DMS114 treated with DMSO at 0.1 percent for 48 hours (cell line): ENCODE results near the gene GPC6.

Experiments used
- DNase-seq: peaks from one replicate; lab custom pipeline; 2025; ENCODE audit not compliant: unreplicated experiment; lab: John Stamatoyannopoulos, UW

GPC6 gene

DNA sequence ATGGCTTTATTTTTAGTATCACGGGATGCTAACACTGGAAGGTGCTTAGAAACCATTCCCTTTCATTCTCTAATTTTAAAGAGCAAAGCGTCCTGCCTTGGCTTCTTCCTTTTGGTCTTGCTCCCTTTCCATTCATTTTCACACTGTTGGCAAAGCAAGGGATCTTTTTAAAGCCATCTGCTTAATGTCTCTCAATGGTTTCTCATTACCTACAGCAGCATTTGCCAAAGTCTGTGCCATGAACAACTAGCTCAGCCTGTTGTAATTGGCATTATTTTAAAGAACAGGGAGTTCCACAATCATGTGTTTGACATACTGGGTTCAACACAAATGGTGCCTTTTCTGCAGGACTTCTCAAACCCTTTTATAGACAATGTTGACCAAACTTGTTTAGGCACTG, 444.3 kb downstream of the GPC6 start:
- no peak for DNase-seq

DNA sequence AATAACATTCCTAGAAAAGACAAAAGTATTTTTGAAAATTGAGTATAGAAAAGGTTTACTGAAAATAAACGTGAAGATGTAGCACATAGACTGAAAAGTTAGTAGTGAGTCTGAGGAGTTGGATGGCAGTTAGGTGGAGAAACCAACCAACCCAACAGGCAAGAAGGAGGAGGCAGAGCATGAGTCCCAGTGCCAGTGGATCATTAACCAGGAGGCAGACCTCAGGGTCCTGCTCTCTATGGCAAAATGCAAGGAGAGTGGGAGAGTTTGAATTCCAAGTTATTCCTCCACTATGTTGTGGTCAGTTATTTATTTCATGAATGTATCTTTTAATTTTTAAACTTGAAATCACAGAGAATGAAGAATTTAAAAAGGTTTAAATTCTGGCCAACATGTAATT, 446.4 kb downstream of the GPC6 start:
- DNase-seq = no peak

DNA sequence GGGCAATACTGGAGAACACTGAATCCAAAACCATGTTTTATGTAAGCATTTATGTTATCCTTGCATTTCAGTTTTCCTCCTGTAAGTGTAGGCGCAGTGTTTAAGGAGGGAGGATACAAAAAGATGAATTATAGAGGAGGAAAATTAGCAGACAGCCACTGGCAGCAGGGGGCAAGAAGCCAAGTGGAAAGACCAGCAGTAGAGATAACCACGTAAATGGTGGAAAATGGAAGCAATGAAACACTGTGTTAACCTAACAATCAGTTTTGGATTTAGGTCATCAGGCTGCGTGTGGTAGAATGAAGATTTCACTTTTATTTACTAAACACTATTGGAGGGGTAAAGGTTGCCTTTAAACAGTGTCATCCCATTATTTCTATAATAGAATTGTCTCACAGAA, 447.3 kb downstream of the GPC6 start:
- DNase-seq = no peak

DNA sequence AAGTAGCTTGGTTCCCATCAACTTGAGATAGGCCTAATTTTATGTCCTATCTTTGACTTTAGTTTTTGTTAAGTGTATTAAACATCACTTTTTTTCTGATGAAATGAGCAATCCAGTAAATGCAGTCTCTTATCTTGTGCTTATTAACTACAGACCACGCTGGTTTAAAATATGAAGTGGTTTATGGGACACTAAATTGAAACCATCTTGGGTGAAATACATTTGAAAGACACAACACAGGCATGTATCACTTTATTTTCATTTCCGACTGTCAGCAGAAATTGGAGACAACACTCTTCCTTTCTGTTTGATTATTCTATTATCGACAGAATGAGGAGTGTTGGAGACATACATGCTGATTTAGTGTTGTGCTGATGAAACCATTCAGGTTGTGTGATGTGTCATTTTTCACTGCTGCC, 447.7 kb downstream of the GPC6 start:
- DNase-seq = no peak

DNA sequence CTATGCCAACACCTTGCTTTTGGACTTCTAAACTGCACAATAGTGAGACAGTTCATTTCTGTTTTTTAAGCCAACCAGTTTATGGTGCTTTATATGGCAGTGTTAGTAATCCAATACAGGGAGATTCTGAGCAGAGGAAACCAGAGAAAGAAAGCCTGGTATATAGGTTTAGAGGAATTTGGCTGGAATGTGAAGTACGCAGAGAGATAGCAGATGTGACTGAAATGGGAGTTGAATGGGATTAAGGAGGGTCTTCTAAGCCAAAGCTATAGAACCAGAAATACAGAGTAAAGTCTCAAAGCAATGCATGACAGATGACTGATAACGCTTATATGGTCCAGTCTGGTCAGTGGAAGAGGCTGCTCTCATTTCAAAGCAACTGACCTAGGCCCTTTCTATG, 453.7 kb downstream of the GPC6 start:
- DNase-seq = no peak

DNA sequence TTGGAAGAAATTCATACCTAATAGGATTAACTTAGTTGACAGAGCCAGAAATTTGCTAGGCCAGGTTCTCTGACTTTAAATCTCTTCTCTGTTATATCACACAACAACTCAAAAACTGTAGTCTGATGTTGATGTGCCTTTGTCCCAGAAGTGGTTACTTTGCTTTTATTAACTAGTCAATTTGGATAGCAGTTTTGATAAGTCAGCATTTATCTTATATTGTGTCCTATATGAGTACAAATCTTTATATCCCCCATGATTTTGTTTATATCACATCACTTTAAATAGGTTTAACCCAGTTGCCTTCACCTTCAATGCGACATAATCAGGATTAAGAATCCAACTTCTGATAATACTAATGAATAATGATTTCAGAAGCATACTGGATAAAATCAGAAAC, 459.3 kb downstream of the GPC6 start:
- no peak for DNase-seq

DNA sequence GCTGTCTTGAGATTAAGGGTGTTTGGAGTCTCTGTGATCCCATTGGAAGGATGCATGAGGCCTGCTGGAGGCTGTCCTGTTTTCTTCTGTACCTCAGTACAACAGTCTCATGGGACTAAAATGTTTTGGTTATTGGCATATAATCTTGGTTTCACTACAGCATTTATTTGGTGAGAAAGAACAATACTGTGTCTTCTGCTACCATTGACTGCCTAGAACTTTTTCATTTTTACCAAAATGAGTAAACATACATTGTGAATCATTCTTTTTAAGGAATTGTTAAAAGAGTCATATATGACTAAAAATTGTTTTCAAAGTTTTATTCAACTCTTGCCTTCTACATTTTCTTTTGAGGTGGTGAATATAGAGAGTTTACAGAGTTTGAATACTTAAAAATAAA, 459.8 kb downstream of the GPC6 start:
- DNase-seq = no peak

DNA sequence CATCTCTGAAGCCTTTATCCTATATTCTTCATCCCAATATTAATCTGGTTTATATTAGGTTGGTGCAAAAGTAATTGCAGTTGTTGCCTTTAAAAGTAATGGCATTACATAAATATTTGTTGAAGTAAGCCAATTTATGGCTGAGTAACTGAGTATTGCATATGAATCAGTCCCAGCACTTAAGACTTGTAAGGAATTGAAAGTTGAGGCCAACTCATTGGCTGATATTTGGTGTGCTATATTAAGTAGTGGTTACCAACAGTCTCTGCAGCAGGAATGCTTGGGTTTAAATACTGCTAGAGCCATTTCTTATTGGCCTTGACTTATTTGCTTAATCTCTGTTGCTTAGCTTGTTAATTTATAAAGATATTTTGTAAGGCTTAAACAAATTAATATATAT, 460.7 kb downstream of the GPC6 start:
- DNase-seq = no peak

DNA sequence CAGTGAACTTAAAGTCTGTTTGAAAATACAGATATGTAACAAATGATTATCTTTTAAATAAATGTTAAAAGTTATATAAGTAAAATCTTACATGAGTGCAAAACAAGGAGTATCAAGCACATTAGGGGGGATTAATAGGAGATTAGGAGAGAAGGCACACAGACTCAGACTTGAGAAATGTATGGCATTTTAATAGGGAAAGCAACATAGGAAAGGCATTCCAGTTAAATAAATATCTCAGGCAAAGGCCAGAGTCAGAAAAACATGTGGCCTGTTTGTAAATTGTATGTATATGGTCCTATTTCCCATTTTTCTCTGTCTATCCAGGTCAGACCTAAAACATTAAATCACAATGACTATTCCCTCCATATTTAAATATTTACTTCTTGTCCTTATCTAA, 462.7 kb downstream of the GPC6 start:
- DNase-seq = no peak

DNA sequence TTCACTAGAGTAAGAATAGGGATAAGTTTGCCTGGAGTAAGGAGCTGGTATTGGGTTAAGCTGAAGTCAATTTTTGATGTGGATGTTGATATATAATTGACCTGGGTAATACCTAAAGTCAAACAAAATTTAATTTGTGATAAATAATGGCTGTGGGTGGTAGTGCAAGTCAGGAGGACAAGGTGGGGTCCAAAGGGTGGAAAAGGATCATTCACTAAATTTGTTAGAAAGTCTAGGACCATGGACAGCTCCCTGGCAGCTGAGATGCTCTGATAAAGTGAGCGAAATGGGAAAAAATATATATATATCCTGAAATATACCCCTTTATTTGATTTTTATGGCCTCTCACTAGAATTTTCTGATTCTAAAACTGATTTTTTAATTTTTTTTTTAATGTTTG, 463.5 kb downstream of the GPC6 start:
- DNase-seq = no peak

DNA sequence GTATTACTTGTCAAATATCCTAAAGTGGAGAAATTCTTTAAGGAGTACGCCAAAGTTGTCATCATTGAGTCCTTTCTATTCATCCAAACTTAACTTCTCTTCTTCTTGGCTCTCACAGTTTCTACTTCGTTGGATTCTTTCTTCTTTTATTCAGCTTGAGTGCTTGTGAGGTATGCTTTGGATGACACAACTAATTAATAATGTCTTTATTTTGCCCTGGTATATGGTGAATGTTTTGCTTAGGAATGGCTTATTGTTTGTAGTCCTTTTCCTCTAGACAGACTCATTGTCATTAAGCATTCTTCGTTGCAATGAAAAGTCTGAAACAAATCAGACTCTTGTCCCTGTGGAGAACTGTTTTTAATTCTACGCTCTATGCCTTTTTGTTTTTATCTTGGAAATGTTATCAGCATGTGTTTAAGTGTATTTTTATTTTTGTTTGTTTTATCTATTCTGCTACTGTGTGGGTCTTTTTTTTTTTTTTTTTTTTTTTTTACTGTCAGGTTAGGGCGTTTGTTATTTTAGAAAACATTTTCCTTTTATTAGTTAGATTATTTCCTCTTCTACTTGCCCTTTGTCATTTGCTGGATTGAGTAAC, 471.5 kb downstream of the GPC6 start:
- DNase-seq = no peak

DNA sequence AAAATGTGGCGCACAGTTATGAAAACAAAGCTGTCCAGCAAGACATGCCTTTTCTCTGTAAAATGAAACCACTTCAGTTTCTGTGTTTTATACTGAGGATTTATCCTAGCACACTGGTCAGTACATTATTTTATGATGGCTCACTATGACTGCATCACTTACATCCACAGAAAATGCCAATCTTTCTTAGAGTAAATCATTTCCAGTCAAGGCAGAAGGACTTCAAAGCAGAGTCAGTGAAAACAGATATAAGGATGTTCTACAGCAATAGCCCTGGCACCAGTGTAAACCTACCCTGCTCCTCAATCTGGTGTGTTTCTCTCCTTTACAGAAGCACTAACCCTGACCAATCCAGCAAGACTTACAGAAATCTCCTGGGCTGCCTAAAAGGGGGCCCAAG, 473.5 kb downstream of the GPC6 start:
- DNase-seq = no peak

DNA sequence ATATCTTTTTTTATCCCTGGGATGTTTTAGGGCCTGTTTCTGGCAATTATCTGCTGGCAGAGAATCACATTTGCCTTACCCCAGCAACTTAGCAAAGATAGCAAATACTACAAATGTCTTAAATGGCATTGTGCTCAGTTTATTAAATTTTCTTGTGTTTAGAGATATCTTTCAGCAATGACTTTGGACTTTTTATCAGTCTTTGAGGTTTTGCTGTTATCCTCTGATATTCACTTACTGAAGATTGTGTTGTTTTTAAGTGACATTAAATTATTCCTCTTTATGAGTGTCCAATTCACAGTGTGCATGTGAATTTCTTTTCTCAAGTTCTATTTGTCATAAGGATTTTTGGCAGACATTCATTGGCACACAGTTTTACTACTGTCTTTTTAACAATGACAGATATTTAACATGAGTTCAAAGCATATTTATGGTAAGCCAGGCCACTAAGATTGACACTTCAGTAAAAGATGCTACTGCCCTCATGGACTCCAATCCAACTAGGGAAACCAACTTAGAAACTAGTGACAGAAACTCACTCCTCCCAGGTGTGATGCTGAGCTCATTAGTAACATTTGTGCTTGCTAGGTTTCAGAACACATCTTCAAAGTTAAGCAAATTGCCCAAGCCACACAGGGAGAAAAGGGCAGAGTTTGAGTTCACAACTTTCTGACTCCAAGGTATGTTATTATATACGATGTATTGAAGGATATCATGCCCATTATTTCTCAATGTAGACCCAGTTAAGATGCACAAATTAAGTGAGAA, 481.9 kb downstream of the GPC6 start:
- no peak for DNase-seq

DNA sequence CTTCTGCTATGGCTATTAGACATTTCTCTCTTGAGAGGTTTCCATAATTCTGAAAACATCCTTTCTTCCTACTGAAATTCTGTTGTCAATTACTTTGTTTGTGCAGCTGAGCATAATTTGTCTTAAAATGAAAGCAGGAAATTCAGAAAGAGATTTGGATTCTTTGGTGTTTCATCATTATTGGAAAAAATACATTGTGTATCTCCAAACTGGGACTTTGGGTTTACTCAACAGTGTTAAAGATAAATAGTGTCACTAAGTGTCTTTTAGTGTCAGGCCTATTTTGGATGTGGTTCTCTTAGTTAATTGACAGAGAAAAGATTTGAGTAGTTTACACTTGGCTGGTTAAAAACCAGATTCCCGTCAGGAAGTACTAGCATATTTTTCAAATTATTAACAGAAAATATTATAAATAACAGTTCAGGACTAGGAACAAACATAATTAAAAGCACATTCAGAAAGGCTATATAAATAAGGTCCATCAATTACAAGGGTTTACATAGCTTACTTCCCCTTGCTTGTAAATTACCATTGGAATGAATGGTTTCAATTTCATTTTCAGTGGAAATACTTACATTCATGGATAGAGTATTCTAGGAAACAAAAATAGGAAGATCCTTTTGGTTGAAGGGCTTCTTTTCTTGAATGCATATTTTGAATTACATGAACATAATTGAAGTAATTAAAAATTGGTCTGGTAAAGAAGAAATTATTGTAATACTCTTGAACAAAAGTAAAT, 483.1 kb downstream of the GPC6 start:
- no peak for DNase-seq

DNA sequence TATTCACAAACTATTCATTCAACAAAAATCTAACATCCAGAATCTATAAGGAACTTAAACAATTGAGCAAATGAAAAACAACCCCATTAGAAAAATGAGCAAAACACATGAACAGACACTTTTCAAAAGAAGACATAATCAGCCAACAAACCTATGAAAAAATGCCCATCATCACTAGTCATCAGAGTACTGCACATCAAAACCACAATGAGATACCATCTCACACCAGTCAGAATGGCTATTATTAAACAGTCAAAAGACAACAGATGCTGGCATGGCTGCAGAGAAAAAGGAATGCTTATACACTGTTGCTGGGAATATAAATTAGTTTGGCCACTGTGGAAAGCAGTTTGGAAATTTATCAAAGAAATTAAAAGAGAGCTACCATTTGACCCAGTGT, 487.6 kb downstream of the GPC6 start:
- no peak for DNase-seq

DNA sequence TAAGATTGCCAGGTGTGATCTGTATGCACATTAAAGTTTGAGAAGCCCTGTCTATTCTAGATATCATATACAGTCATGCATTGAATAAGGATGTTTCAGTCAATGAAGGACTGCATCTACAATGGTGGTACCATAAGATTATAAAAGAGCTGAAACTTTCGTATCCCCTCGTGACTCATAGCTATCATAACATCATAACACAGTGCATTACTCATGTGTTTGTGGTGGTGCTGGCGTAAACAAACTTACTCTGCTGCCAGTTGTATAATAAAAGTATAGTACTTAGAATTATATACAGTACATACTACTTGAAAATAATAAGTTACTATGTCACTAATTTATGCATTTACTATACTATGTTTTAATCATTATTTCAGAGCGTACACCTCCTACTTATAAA, 489.3 kb downstream of the GPC6 start:
- DNase-seq = no peak

DNA sequence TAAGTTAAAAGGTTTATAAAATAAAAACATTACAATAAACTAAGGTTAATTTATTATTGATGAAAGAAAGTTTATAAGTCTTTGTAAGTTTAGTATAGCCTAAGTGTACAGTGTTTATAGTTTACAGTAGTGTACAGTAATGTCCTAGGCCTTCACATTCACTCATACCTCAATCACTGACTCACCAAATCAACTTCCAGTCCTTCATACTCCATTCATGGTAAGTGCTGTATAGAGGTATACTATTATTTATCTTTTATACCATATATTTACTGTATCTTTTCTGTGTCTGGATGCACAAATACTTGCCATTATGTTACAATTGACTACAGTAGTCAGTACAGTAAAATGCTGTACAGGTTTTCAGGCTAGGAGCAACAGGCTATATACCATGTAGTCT, 490.0 kb downstream of the GPC6 start:
- DNase-seq = no peak

DNA sequence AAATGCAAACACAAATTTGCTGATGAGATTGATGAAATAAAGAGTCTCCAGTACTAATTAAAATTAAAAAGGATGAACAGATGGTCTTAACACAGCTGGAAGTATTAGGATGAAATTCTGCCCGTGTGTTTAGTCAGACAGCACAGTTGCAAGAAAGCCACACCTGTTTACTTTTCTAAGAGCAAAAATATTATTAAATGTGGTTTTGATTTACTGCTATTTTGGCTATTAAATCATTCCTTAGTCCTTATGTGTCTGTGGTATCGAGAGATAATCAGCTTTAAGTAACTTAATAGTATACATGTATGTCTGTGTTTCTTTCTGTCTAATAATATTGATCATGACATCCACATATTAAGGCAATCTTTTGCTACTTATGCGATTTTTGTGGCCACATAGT, 494.9 kb downstream of the GPC6 start:
- DNase-seq = no peak

DNA sequence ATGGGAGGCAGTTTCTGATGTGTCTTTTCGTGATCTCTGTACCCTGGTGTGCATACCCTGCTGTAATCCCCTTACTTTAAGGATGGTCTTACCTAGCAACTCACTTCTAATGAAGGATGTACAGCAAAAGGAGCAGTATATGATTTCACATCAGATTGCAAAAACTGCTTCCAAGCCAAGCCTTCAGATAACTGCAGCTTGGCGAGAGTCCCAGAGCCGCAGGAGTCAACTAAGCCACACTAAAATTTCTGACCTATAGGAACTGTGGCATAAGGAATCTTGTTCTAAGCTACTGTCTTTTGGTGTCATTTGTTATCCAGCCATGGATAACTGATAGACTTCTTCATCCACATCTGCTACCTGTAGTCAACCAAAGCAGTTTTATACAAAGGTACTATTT, 496.7 kb downstream of the GPC6 start:
- no peak for DNase-seq

DNA sequence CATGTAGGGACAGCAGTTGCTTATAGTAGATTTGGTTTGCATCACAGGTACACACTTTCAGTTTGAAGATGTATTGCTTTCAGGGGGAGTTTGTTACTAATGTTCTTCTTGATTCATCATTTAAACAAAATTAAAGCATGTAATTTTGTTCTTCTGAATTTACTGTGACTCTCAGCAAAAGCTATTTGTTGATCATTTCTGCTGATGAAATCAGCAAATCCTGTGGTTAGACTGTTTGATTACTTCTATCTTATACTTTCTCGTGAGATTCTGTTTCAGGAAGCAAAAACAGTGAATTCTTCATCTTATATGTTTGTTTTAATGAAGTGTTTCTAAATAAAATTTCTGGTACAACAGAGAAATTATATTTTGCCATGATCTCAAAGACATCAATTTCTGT, 497.6 kb downstream of the GPC6 start:
- DNase-seq = no peak

DNA sequence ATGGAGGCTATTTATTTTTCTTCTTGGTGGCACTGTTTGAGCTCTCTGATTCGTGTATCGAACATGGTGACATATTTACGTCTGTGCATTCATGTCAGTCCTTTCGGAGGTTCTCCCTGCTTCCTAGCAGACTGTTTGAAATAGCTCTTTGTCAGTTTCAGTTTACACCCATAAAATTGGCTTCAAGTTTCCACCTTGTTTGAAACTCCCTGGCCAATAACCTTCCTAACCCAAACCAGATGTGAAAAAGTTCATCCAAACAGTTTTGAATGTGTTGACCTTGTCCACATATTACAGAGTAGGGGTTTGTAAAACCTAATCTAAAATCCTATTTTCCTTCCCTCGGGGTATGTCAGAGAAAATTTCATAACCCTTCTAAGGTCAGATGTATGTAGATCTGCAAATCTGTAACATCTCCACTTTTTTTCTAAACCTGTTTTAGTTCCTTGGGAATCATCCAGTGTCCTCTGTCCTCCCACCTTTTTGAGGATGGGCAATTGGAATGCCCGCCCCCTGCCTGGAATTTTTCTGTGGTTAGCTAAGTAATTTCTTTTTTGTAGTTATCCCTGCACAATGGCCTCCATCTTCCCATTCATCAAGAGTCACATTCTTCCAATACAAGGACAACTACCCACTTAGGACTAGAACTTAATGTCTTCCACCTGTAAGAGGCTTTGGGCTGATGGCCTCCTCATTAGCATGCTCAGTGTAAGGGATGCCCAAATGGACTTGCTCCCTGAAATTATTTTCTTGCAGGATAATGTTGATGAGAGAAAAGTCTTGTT, 499.8 kb downstream of the GPC6 start:
- no peak for DNase-seq
